HG03135 (cell line): ENCODE data around the gene INSR.

Experiments
- ATAC-seq: cut with Tn5 transposase; IDR thresholded peaks from one replicate; pipeline ENCODE4 v1.9.1; 2021; ENCODE audit warnings: mild to moderate bottlenecking, moderate library complexity; ENCODE audit not compliant: unreplicated experiment

The INSR gene

GRCh38 chr19:7295912-7296536 lies 1.8 kb upstream of the INSR start:
- ATAC-seq, result no peak

GRCh38 chr19:7294558-7295212 lies 471 bp upstream of the INSR start:
- no peak for ATAC-seq

GRCh38 chr19:7292950-7293761 lies 1.1 kb downstream of the INSR start:
- no peak for ATAC-seq

- ATAC-seq, result no peak
Measured at GRCh38 chr19:7292352-7292949, 1.8 kb downstream of the INSR start.

GRCh38 chr19:7288977-7289376 lies 5.2 kb downstream of the INSR start:
- ATAC-seq, result no peak

- ATAC-seq, result no peak
Measured at GRCh38 chr19:7288131-7288530, 6.1 kb downstream of the INSR start.

GRCh38 chr19:7287722-7288121 lies 6.5 kb downstream of the INSR start:
- ATAC-seq, result no peak

GRCh38 chr19:7280940-7281666 lies 13.1 kb downstream of the INSR start:
- ATAC-seq, result no peak

- peak; percentile 63 for ATAC-seq
Measured at GRCh38 chr19:7272856-7273578, 21.2 kb downstream of the INSR start.

- no peak for ATAC-seq
Measured at GRCh38 chr19:7268705-7269098, 25.5 kb downstream of the INSR start.

GRCh38 chr19:7267792-7268704 lies 26.2 kb downstream of the INSR start:
- ATAC-seq, result no peak

- no peak for ATAC-seq
Measured at GRCh38 chr19:7266832-7267231, 27.4 kb downstream of the INSR start.

GRCh38 chr19:7265963-7266362 lies 28.3 kb downstream of the INSR start:
- no peak for ATAC-seq

GRCh38 chr19:7264858-7265257 lies 29.4 kb downstream of the INSR start:
- ATAC-seq, result no peak

- ATAC-seq, result no peak
Measured at GRCh38 chr19:7263521-7263920, 30.7 kb downstream of the INSR start.

- ATAC-seq, result no peak
Measured at GRCh38 chr19:7263066-7263465, 31.1 kb downstream of the INSR start.

GRCh38 chr19:7262470-7262869 lies 31.7 kb downstream of the INSR start:
- ATAC-seq, result no peak

- no peak for ATAC-seq
Measured at GRCh38 chr19:7260161-7260560, 34.1 kb downstream of the INSR start.

GRCh38 chr19:7258840-7259395 lies 35.3 kb downstream of the INSR start:
- ATAC-seq, result no peak
